Type B pancreatic cell (in vitro differentiated cells): Measurements from ENCODE around the gene PDS5A. TPM values are rescaled to one million over a fixed set of nuclear protein-coding genes. Genes with fewer than 3 reads are reported as not detected.

Experiments
- DNase-seq: peaks from one replicate; pipeline ENCODE4 v3.0.0; 2021; ENCODE audit warnings: mixed read lengths; ENCODE audit not compliant: unreplicated experiment; ENCODE audit errors: extremely low spot score
- H3K27ac Mint-ChIP-seq: 2 replicates; pipeline ENCODE4 v1.8.0; 2021; ENCODE audit warnings: mild to moderate bottlenecking, mixed read lengths
- H3K27me3 Mint-ChIP-seq: 2 replicates; pipeline ENCODE4 v1.8.0; 2021; ENCODE audit warnings: mixed read lengths
- H3K36me3 Mint-ChIP-seq: 2 replicates; pipeline ENCODE4 v1.8.0; 2021; ENCODE audit warnings: mixed read lengths
- H3K4me1 Mint-ChIP-seq: one replicate; pipeline ENCODE4 v1.8.0; 2021; ENCODE audit warnings: mixed read lengths; ENCODE audit not compliant: unreplicated experiment
- H3K4me3 Mint-ChIP-seq: 2 replicates; pipeline ENCODE4 v1.8.0; 2021; ENCODE audit warnings: mild to moderate bottlenecking, mixed read lengths
- H3K9me3 Mint-ChIP-seq: 2 replicates; pipeline ENCODE4 v1.8.0; 2021; ENCODE audit warnings: mixed read lengths
- total RNA-seq: library from RNA; stranded (reverse); gene quantifications from 2 replicates; pipeline ENCODE4 v1.2.1, GENCODE V29; 2021; ENCODE audit warnings: low replicate concordance
- TF ChIP-seq, protein P1 (sequence below): fragments of 200-600 bp; sonication (generic); conservative IDR thresholded peaks from 2 replicates; pipeline ENCODE4 v1.5.0; 2021; ENCODE audit warnings: antibody characterized with exemption, mild to moderate bottlenecking

PDS5A gene
- total RNA-seq, 1 donor from 2014 or later, result 73.3 TPM

DNA sequence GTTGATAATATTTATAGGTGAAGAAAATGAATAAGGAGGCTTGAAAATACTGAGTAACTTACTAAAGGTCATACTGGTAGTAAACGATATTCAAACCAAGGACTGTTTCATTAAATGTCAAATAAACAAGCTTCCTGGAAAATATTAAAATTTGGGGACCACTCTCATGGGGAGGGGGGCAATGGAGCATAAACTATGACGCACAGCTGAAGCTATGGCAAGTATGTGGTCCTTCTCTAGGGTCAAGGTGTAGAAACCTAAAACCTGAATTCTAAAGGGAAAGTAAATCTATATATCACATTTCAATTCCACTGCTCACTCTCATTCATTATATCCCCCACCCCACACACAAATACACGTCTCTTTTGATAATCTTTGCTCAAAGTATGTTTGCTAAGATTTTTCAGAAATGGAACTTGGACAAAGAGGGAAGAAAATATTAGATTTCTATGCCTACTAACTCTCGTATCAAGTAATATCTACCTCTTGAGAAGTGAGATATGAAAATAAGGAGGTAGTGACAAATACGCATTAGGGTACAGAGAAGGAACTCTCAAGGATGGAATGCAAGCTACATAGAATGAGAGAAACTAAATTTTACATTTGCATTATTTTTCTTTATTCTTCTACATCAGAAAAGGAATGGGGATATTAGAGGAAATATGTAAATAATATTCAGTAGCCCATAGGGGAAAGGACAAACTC is 84.6 kb downstream of the PDS5A start:
- Mint-ChIP-seq H3K4me3 (no peak overlapping the region), H3K36me3 (peaks cover 42% of the 10 kb centered on the region), H3K27me3 (no peaks in the 10 kb centered on the region), H3K9me3 (no peaks in the 10 kb centered on the region), H3K27ac (no peak overlapping the region), H3K4me1 (no peaks in the 10 kb centered on the region)
- DNase-seq, result no peak
- TF ChIP-seq, protein P1, sequence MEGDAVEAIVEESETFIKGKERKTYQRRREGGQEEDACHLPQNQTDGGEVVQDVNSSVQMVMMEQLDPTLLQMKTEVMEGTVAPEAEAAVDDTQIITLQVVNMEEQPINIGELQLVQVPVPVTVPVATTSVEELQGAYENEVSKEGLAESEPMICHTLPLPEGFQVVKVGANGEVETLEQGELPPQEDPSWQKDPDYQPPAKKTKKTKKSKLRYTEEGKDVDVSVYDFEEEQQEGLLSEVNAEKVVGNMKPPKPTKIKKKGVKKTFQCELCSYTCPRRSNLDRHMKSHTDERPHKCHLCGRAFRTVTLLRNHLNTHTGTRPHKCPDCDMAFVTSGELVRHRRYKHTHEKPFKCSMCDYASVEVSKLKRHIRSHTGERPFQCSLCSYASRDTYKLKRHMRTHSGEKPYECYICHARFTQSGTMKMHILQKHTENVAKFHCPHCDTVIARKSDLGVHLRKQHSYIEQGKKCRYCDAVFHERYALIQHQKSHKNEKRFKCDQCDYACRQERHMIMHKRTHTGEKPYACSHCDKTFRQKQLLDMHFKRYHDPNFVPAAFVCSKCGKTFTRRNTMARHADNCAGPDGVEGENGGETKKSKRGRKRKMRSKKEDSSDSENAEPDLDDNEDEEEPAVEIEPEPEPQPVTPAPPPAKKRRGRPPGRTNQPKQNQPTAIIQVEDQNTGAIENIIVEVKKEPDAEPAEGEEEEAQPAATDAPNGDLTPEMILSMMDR, result no peak

DNA sequence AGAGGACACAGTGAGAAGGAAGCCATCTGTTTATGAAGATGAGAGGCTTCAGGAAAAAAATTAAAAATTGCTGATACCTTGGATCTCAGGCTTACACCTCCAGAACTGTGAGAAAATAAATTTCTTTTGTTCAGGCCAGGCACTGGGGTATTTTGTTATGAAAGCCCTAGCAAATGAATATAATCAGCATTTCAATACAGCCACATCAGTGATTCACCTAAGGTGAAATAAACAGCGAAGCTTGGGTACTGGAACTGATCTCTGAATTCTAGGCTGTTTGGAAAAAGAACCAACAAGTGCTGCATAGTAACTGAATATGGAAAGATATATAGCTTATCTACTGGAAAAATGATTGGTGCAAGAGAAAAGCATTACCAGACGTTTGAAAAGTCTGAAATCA is 88.5 kb downstream of the PDS5A start:
- Mint-ChIP-seq H3K4me1 (no peaks in the 10 kb centered on the region), H3K4me3 (no peak overlapping the region), H3K36me3 (peaks cover 58% of the 10 kb centered on the region), H3K27me3 (no peaks in the 10 kb centered on the region), H3K9me3 (no peaks in the 10 kb centered on the region), H3K27ac (no peak overlapping the region)
- no peak for DNase-seq
- TF ChIP-seq, protein P1, result no peak

DNA sequence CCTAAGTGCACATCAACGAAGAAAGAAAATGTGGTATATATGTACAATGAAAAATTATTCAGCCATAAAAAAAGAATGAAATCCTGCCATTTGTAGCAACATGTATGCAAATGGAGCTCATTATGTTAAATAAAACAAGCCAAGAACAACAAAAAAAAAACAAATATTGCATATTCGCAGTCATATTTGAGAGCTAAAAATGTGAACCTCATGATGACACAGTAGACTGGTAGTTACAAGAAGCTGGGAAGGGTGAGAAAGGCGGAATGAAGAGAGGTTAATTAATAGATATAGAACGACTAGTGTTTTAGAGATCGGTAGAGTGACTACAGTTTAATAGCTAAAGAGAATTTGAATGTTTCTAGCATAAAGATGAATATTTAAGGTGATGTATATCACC is 89.2 kb downstream of the PDS5A start:
- Mint-ChIP-seq H3K27me3 (no peaks in the 10 kb centered on the region), H3K4me1 (no peaks in the 10 kb centered on the region), H3K9me3 (no peaks in the 10 kb centered on the region), H3K4me3 (no peak overlapping the region), H3K27ac (no peak overlapping the region), H3K36me3 (peaks cover 58% of the 10 kb centered on the region)
- TF ChIP-seq, protein P1, result no peak
- DNase-seq, result no peak

DNA sequence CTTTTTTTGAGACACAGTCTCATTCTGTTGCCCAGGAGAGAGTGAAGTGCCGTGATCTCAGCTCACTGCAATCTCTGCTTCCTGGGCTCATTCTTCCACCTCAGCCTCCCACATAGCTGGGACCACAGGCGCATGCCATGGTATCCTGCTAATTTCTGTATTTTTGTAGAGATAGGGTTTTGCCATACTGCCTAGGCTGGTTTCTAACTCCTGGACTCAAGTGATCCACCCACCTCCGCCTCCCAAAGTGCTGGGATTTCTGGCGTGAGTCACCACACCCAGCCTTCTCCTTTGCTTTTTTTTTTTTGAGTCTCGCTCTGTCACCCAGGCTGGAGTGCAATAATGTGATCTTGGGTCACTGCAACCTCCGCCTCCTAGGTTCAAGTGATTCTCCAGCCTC is 94.1 kb downstream of the PDS5A start:
- TF ChIP-seq, protein P1, result no peak
- H3K27me3 Mint-ChIP-seq, result no peaks in the 10 kb centered on the region
- no peak overlapping the region for H3K4me3 Mint-ChIP-seq
- H3K36me3 Mint-ChIP-seq, result peaks cover 51% of the 10 kb centered on the region
- no peaks in the 10 kb centered on the region for H3K9me3 Mint-ChIP-seq
- DNase-seq, result no peak
- no peak overlapping the region for H3K27ac Mint-ChIP-seq
- no peaks in the 10 kb centered on the region for H3K4me1 Mint-ChIP-seq

DNA sequence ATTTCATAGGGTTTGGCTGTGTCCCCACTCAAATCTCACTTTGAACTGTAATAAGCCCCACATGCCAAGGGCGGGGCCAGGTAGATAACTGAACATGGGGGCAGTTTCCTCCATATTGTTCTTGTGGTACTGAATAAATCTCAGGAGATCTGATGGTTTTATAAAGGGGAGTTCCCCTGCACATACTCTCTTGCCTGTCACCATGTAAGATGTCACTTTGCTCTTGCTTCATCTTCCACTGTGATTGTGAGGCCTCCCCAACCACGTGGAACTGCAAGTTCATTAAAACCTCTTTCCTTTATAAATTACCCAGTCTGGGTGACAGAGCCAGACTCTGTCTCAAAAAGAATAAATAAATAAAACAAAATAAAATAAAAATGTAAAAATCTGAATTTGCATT is 95.9 kb downstream of the PDS5A start:
- Mint-ChIP-seq H3K27ac (no peak overlapping the region), H3K4me1 (no peaks in the 10 kb centered on the region), H3K36me3 (peaks cover 36% of the 10 kb centered on the region), H3K4me3 (no peak overlapping the region), H3K9me3 (no peaks in the 10 kb centered on the region), H3K27me3 (no peaks in the 10 kb centered on the region)
- no peak for DNase-seq
- TF ChIP-seq, protein P1, result no peak
